ENCODE measurements around the gene GTF2A1.

DNA sequence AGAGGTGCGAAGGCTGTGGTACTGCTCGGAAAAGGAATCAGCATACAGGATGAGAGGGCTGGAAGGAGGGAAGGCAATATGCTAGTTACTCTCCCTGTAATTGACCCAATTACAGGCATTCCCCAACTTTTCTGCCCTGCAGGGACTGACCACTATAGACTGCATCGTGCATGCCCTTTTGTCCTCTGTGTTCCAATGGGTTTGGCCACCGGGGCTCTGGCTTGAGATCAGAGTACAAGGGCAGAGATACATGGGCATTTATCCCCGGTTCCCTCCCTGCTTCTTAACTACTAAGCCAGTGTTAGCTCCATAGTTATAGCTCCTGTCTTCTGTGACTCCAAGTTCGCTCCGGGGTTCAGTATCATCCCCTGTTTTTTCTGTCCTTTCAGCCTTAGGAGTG is 59.7 kb downstream of the GTF2A1 start:
- TF ChIP-seq, protein P1, sequence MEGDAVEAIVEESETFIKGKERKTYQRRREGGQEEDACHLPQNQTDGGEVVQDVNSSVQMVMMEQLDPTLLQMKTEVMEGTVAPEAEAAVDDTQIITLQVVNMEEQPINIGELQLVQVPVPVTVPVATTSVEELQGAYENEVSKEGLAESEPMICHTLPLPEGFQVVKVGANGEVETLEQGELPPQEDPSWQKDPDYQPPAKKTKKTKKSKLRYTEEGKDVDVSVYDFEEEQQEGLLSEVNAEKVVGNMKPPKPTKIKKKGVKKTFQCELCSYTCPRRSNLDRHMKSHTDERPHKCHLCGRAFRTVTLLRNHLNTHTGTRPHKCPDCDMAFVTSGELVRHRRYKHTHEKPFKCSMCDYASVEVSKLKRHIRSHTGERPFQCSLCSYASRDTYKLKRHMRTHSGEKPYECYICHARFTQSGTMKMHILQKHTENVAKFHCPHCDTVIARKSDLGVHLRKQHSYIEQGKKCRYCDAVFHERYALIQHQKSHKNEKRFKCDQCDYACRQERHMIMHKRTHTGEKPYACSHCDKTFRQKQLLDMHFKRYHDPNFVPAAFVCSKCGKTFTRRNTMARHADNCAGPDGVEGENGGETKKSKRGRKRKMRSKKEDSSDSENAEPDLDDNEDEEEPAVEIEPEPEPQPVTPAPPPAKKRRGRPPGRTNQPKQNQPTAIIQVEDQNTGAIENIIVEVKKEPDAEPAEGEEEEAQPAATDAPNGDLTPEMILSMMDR (conservative IDR thresholded peaks at IDR 0.05; ENCODE audit: low read length): no peak
- TF ChIP-seq EZH2phosphoT487 (IDR thresholded peaks at IDR 0.05; ENCODE audit: borderline replicate concordance, low read depth, low read length): no peak
